ENCODE results near the gene ATG2A. TPM values are rescaled to one million over a fixed set of nuclear protein-coding genes. Genes with fewer than 3 reads are reported as not detected.

Gene ATG2A
- total RNA-seq, 1 donor from 2014 or later, result 4.4 TPM

GRCh38 chr11:64933935-64934681, 17.1 kb upstream of the ATG2A start:
- no peak overlapping the region for H2AFZ ChIP-seq (replicated peaks)
- peaks cover 27% of the 10 kb centered on the region for H3K4me1 Mint-ChIP-seq

GRCh38 chr11:64933213-64933934, 16.4 kb upstream of the ATG2A start:
- no peak overlapping the region for H3K27ac ChIP-seq
- no peaks in the 10 kb centered on the region for H3K36me3 ChIP-seq
- peaks cover 7% of the 10 kb centered on the region for H3K27me3 Mint-ChIP-seq (ENCODE audit: insufficient read depth, low read depth)
- H3K9me3 ChIP-seq (ENCODE audit: low read depth), result no peaks in the 10 kb centered on the region
- H3K4me3 Mint-ChIP-seq, result no peak overlapping the region
- H3K79me2 ChIP-seq (ENCODE audit: low read depth), result no peaks in the 10 kb centered on the region
- no peak overlapping the region for H3K9ac ChIP-seq
- no peaks in the 10 kb centered on the region for H3K9me3 Mint-ChIP-seq
- no peak overlapping the region for H3K27ac Mint-ChIP-seq
- peaks cover 13% of the 10 kb centered on the region for H3F3A ChIP-seq (ENCODE audit: low read depth)
- no peak overlapping the region for H3K4me2 ChIP-seq
- H4K20me1 ChIP-seq (ENCODE audit: low read depth), result no peaks in the 10 kb centered on the region
- H3K4me1 ChIP-seq, result peaks cover 13% of the 10 kb centered on the region
- peaks cover 27% of the 10 kb centered on the region for H3K4me1 Mint-ChIP-seq
- H3K27me3 ChIP-seq, result no peaks in the 10 kb centered on the region
- H3K36me3 Mint-ChIP-seq, result peaks cover 7% of the 10 kb centered on the region
- TF ChIP-seq EZH2phosphoT487 (IDR thresholded peaks at IDR 0.05) (no peak), EZH2 (IDR thresholded peaks at IDR 0.05) (no peak), CTCF (IDR thresholded peaks at IDR 0.05) (no peak)
- no peak overlapping the region for H3K4me3 ChIP-seq
- DNase-seq (ENCODE audit: low spot score), result no peak
- H2AFZ ChIP-seq (replicated peaks), result no peak overlapping the region

More at GRCh38 chr11:64933935-64934681, 17.1 kb upstream of the ATG2A start:
- DNase-seq (ENCODE audit: low spot score), result no peak
- Mint-ChIP-seq H3K4me3 (no peak overlapping the region), H3K27me3 (ENCODE audit: insufficient read depth, low read depth) (peaks cover 7% of the 10 kb centered on the region), H3K36me3 (peaks cover 7% of the 10 kb centered on the region), H3K9me3 (no peaks in the 10 kb centered on the region), H3K27ac (no peak overlapping the region)
- Histone ChIP-seq H3K9me3 (ENCODE audit: low read depth) (no peaks in the 10 kb centered on the region), H3F3A (ENCODE audit: low read depth) (peaks cover 13% of the 10 kb centered on the region), H3K4me3 (no peak overlapping the region), H3K9ac (no peak overlapping the region), H3K4me1 (peaks cover 13% of the 10 kb centered on the region), H3K27ac (no peak overlapping the region), H3K27me3 (no peaks in the 10 kb centered on the region), H3K4me2 (no peak overlapping the region), H4K20me1 (ENCODE audit: low read depth) (no peaks in the 10 kb centered on the region), H3K79me2 (ENCODE audit: low read depth) (no peaks in the 10 kb centered on the region), H3K36me3 (no peaks in the 10 kb centered on the region)
- TF ChIP-seq EZH2 (IDR thresholded peaks at IDR 0.05) (no peak), CTCF (IDR thresholded peaks at IDR 0.05) (no peak), EZH2phosphoT487 (IDR thresholded peaks at IDR 0.05) (no peak)

- no peaks in the 10 kb centered on the region for H3K27me3 ChIP-seq
- H3K36me3 ChIP-seq, result no peaks in the 10 kb centered on the region
- H4K20me1 ChIP-seq (ENCODE audit: low read depth), result no peaks in the 10 kb centered on the region
- H3K9me3 ChIP-seq (ENCODE audit: low read depth), result no peaks in the 10 kb centered on the region
- H3K9ac ChIP-seq, result no peak overlapping the region
- H3K36me3 Mint-ChIP-seq, result peaks cover 7% of the 10 kb centered on the region
- H3K27ac Mint-ChIP-seq, result peak overlapping the region; percentile 72
- H3K4me1 Mint-ChIP-seq, result peaks cover 25% of the 10 kb centered on the region
- H3K4me1 ChIP-seq, result peaks cover 13% of the 10 kb centered on the region
- TF ChIP-seq EZH2 (IDR thresholded peaks at IDR 0.05) (no peak), EZH2phosphoT487 (IDR thresholded peaks at IDR 0.05) (no peak), CTCF (IDR thresholded peaks at IDR 0.05) (no peak)
- no peaks in the 10 kb centered on the region for H3K79me2 ChIP-seq (ENCODE audit: low read depth)
- H3K4me3 Mint-ChIP-seq, result no peak overlapping the region
- no peak for DNase-seq (ENCODE audit: low spot score)
- H2AFZ ChIP-seq (replicated peaks), result no peak overlapping the region
- H3K27me3 Mint-ChIP-seq (ENCODE audit: insufficient read depth, low read depth), result peaks cover 7% of the 10 kb centered on the region
- H3F3A ChIP-seq (ENCODE audit: low read depth), result peaks cover 13% of the 10 kb centered on the region
- H3K9me3 Mint-ChIP-seq, result no peaks in the 10 kb centered on the region
- no peak overlapping the region for H3K4me2 ChIP-seq
- no peak overlapping the region for H3K27ac ChIP-seq
- no peak overlapping the region for H3K4me3 ChIP-seq
Measured at GRCh38 chr11:64932324-64932723, 15.3 kb upstream of the ATG2A start.
